Transverse colon (tissue), 4 donors: Measurements from ENCODE around the gene FLAD1. TPM values are rescaled to one million over a fixed set of nuclear protein-coding genes. Genes with fewer than 3 reads are reported as not detected.

Source experiments
- DNase-seq: peaks from one replicate; pipeline ENCODE4 v3.0.0-alpha.2; 2019
- H3K27ac ChIP-seq, 4 donors: fragments of 200-600 bp; sonication (generic); 2 replicates each; pipeline ENCODE4 v1.5.1; 2016 to 2018; ENCODE audit warnings: inconsistent platforms in 4 of 4
- H3K27me3 ChIP-seq: fragments of 200-600 bp; sonication (generic); 2 replicates; pipeline ENCODE4 v1.5.1; 2017; ENCODE audit warnings: inconsistent platforms
- H3K36me3 ChIP-seq, 4 donors: fragments of 200-600 bp; sonication (generic); 2 replicates each; pipeline ENCODE4 v1.5.1; 2017 to 2019; ENCODE audit warnings: inconsistent platforms in 4 of 4
- H3K4me1 ChIP-seq, 4 donors: fragments of 200-600 bp; sonication (generic); 2 replicates each; pipeline ENCODE4 v1.5.1; 2017 to 2020; ENCODE audit warnings: inconsistent platforms in 4 of 4
- H3K4me3 ChIP-seq, 4 donors: fragments of 200-600 bp; sonication (generic); 1 replicate in 1 of 4; 2 replicates in 3 of 4; pipeline versions ENCODE4 v1.5.1 to v1.6.1; 2017 to 2019; ENCODE audit warnings: inconsistent platforms in 4 of 4
- H3K9me3 ChIP-seq, 2 donors: fragments of 200-600 bp; sonication (generic); 2 replicates each; pipeline ENCODE4 v1.5.1; 2017 to 2019; ENCODE audit warnings: inconsistent platforms in 2 of 2
- EP300 ChIP-seq: sonication (generic); formaldehyde crosslinking; IDR thresholded peaks from one replicate; pipeline ENCODE4 v1.6.1; 2017; ENCODE audit warnings: antibody characterized with exemption, low read depth
- POLR2A ChIP-seq: fragments of 450-650 bp; IDR thresholded peaks from one replicate; pipeline ENCODE4 v1.6.1; 2016; ENCODE audit warnings: antibody characterized with exemption, mild to moderate bottlenecking, moderate library complexity
- POLR2AphosphoS5 ChIP-seq, 3 donors: sonication (generic); formaldehyde crosslinking; IDR thresholded peaks; one replicate each; pipeline ENCODE4 v1.6.1; 2016; ENCODE audit warnings: antibody characterized with exemption in 3 of 3
- WGBS, 2 donors: methylation state at CpG; one replicate each; pipeline ENCODE4 v1.1.5; 2018; ENCODE audit warnings: low coverage in 1 of 2; 5-methylcytosine and 5-hydroxymethylcytosine counted together
- in situ Hi-C, 4 donors: fragments of 200-750 bp; cut with MboI; loops; one replicate each; pipeline versions ENCODE4 v1.15.0 to v1.15.1; 2017; ENCODE audit warnings: low sequenced_read_pairs in 3 of 4, low pct_ligation_motif_present in 1 of 4, low pct_unique_long_range_greater_than_20kb in 1 of 4
- intact Hi-C: fragments of 100-400 bp; cut with DNase I; formaldehyde crosslinking; loops from one replicate; pipeline ENCODE4 v1.15.1; 2023; ENCODE audit warnings: low total_unique reads
- total RNA-seq, 4 donors: library from RNA; depleted of rRNA; stranded (reverse); fragments of >200 nt; gene quantifications; one replicate each; pipeline ENCODE4 v1.1.0, GENCODE V29; 2016
- TF ChIP-seq, protein P1 (sequence below), 5 experiments: fragments of 200-600 bp in 3 of 5; fragments of 450-650 bp in 2 of 5; sonication (generic) in 3 of 5; IDR thresholded peaks; 1 replicate in 2 of 5; 2 replicates in 3 of 5; pipeline ENCODE4 v1.5.1; 2016 to 2017; ENCODE audit warnings: antibody characterized with exemption in 5 of 5, inconsistent platforms in 3 of 5, mild to moderate bottlenecking in 2 of 5, moderate library complexity in 1 of 5

FLAD1 gene
- total RNA-seq, 4 donors from 2014 or later: 32.7 to 42.4 (median 36.0) TPM

DNA sequence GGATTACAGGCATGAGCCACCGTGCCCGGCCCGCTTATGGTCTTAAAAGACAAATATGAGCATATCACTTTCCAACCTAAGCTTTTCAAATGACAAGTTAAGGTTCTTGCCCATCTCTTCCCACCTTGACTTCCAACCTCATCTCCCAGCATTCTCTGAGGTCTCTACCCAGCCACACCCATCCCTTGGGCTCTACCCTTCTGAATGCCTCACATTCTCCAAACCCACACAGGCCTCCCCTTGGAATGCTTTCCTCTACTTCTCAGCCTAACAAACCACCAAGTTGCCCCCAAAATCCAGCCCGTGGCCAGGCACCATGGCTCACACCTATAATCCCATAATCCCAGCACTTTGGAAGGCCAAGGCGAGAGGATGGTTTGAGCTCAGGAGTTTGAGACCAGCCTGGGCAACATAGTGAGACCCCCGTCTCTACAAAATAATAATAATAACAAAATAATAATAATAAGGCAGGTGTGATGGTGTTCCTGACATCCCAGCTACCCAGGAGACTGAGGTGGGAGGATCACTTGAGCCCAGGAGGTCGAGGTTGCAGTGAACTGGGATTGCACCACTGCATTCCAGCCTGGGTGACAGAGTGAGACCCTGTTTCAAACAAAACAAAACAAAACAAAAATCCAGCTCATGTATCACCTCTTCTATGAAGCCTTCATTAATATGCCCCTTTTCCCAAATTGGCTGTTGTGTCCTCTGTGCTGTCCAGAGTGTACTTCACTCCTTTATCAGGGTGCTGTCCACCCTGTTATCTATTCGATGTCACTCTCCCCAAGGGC is 39.2 kb downstream of the FLAD1 start:
- Histone ChIP-seq H3K4me1 (peaks cover 7 to 12% (median 9%) of the 10 kb centered on the region in 4 donors), H3K27ac (no peak overlapping the region), H3K36me3 (no peaks in the 10 kb centered on the region), H3K4me3 (no peak overlapping the region), H3K9me3 (no peaks in the 10 kb centered on the region), H3K27me3 (no peaks in the 10 kb centered on the region)
- intact Hi-C loops (no loop called here), in situ Hi-C loops (no loop called here)
- TF ChIP-seq EP300 (no peak), POLR2A (no peak), POLR2AphosphoS5 (IDR thresholded peaks at IDR 0.05) (no peak)
- TF ChIP-seq, protein P1, sequence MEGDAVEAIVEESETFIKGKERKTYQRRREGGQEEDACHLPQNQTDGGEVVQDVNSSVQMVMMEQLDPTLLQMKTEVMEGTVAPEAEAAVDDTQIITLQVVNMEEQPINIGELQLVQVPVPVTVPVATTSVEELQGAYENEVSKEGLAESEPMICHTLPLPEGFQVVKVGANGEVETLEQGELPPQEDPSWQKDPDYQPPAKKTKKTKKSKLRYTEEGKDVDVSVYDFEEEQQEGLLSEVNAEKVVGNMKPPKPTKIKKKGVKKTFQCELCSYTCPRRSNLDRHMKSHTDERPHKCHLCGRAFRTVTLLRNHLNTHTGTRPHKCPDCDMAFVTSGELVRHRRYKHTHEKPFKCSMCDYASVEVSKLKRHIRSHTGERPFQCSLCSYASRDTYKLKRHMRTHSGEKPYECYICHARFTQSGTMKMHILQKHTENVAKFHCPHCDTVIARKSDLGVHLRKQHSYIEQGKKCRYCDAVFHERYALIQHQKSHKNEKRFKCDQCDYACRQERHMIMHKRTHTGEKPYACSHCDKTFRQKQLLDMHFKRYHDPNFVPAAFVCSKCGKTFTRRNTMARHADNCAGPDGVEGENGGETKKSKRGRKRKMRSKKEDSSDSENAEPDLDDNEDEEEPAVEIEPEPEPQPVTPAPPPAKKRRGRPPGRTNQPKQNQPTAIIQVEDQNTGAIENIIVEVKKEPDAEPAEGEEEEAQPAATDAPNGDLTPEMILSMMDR (IDR thresholded peaks at IDR 0.05): no peak
- no peak for DNase-seq
- 82 to 85% methylated on average over 5 to 8 of the region's 8 CpGs for WGBS, 2 donors

DNA sequence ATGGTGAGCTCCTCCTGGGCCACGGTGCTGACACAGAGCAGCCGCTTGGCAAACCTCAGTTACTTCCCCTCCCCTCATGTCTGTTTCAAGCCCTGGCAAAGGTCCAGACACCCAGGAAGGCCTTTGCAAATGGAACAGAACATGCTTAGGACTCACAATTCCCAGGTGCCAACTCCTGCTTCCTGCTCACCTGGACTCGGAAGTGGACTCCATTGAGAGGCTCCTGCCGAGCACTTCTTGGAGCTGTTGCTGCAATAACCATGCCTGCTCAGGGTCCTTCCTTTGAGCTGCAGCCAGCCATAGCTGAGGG is 39.7 kb downstream of the FLAD1 start:
- intact Hi-C loops (no loop called here), in situ Hi-C loops (no loop called here)
- no peaks in the 10 kb centered on the region for H3K27me3 ChIP-seq
- WGBS, 2 donors: 37 to 80% methylated on average over 2 to 4 of the region's 4 CpGs
- H3K4me1 ChIP-seq: peaks cover 3 to 8% (median 5%) of the 10 kb centered on the region in 4 donors
- TF ChIP-seq EP300: no peak
- TF ChIP-seq POLR2A: no peak
- TF ChIP-seq, protein P1 (IDR thresholded peaks at IDR 0.05): no peak
- TF ChIP-seq POLR2AphosphoS5 (IDR thresholded peaks at IDR 0.05): no peak
- no peaks in the 10 kb centered on the region for H3K9me3 ChIP-seq
- no peak overlapping the region for H3K4me3 ChIP-seq
- no peaks in the 10 kb centered on the region for H3K36me3 ChIP-seq
- DNase-seq: peak; percentile 42
- H3K27ac ChIP-seq: no peak overlapping the region

DNA sequence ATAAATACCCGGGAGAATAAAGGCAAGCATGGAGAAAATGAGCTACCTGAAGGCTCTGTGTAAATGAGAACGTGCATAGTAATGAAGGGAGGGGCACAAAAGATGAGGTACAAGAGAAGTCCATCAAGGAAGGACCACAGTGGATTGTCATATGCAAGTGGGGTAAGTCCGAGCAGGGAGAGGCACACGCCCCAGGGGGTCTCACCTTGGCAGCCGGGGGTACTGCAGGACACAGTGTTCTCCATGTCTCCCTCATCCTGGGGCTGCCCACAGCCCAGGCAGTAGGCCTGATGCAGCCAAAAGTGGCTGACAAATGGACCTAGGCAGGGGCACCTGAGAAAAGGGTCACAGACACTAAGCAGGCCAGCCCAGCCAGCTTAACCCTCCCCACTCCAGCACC is 40.5 kb downstream of the FLAD1 start:
- intact Hi-C loops (no loop called here), in situ Hi-C loops (no loop called here)
- Histone ChIP-seq H3K9me3 (no peaks in the 10 kb centered on the region), H3K27me3 (no peaks in the 10 kb centered on the region), H3K4me1 (peaks cover 0 to 3% (median 0%) of the 10 kb centered on the region in 4 donors), H3K27ac (no peak overlapping the region), H3K4me3 (no peak overlapping the region), H3K36me3 (no peaks in the 10 kb centered on the region)
- TF ChIP-seq, protein P1 (IDR thresholded peaks at IDR 0.05): no peak
- TF ChIP-seq POLR2AphosphoS5 (IDR thresholded peaks at IDR 0.05) (no peak), POLR2A (no peak), EP300 (no peak)
- DNase-seq: no peak
- WGBS, 2 donors: 81 to 83% methylated on average over 4 to 5 of the region's 5 CpGs

DNA sequence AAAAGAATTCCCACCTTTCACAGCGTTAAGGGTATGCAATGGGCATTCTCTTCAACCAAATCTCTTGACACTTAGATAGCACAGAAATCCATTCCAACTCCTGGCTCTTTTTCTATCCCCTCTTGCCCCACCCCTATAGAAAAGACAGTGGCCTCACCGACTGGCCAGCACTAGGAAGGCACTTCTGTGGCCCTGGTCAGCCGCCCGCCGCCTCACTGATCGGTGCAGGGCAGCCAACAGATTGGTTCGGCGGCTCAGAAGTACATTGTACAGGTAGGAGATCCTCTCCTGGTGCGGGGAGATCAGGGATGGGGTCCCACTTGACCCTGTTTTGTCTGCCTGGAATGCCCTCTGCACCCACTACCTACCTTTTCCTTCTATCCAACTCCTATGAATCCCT is 41.2 kb downstream of the FLAD1 start:
- TF ChIP-seq EP300 (no peak), POLR2A (no peak), POLR2AphosphoS5 (IDR thresholded peaks at IDR 0.05) (no peak)
- TF ChIP-seq, protein P1 (IDR thresholded peaks at IDR 0.05): no peak
- Histone ChIP-seq H3K27ac (no peak overlapping the region), H3K27me3 (no peaks in the 10 kb centered on the region), H3K4me1 (peaks cover 0 to 3% (median 0%) of the 10 kb centered on the region in 4 donors), H3K9me3 (no peaks in the 10 kb centered on the region), H3K4me3 (no peak overlapping the region), H3K36me3 (no peaks in the 10 kb centered on the region)
- in situ Hi-C loops: no loop called here
- DNase-seq: no peak
- 88 to 89% methylated on average over 8 to 9 of the region's 9 CpGs for WGBS, 2 donors
- intact Hi-C loops: no loop called here
